Measurements from ENCODE around the gene VEZT.

DNA sequence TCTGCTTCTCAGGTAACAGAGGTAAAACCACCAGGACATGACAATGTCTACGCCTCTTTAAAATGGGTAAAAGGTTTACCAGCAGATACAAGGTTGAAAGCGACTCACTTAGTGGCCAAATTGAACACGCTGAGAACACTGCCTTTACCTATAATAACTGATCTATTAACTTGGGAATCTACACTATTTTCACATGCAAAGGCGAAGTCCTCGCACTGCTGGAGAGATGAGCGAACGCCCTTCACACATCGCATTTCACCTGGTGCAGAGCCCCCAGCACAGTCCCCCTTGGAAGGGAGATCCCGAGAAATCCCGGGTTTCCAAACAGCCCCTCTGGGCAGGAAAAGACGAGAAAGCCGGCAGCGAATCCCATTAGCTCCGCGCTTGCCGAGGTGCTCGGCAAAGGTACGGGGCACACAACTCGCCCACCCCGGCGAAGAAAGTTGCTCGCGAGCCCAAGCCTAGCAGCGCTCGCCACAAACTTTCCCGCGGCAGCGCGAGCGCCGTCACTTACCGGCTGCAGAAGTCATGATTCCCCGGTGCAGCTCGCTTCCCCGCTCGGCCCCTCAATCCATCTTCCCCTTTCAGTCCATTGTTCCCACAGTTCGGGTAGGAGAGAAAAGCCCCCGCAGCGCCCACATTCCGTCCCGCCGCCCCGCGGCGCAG is 763 bp upstream of the VEZT start:
- TF ChIP-seq POLR2A (IDR thresholded peaks at IDR 0.05; ENCODE audit: low read depth, low read length) (no peak), TAF1 (IDR thresholded peaks at IDR 0.05; ENCODE audit: borderline replicate concordance, low read depth, low read length) (no peak), POLR2AphosphoS5 (IDR thresholded peaks at IDR 0.05; ENCODE audit: low read depth, low read length) (no peak)

Measured in GM12892 (cell line).